GM18870 (cell line): ENCODE data around the gene SEMA3A.

Experiments used
- ATAC-seq: cut with Tn5 transposase; IDR thresholded peaks from one replicate; pipeline ENCODE4 v1.9.1; 2021; ENCODE audit warnings: moderate library complexity; ENCODE audit not compliant: unreplicated experiment

Gene SEMA3A

GRCh38 chr7:84199216-84199615, 4.6 kb upstream of the SEMA3A start:
- no peak for ATAC-seq

GRCh38 chr7:84196084-84196503, 1.5 kb upstream of the SEMA3A start:
- ATAC-seq, result no peak

GRCh38 chr7:84195295-84196060, 889 bp upstream of the SEMA3A start:
- no peak for ATAC-seq

GRCh38 chr7:84193747-84194146, 842 bp downstream of the SEMA3A start:
- no peak for ATAC-seq

- no peak for ATAC-seq
Observed at GRCh38 chr7:84191842-84192241, 2.7 kb downstream of the SEMA3A start.

- no peak for ATAC-seq
Observed at GRCh38 chr7:84191261-84191660, 3.3 kb downstream of the SEMA3A start.

GRCh38 chr7:84190016-84190705, 4.4 kb downstream of the SEMA3A start:
- ATAC-seq, result no peak

GRCh38 chr7:84188786-84189405, 5.7 kb downstream of the SEMA3A start:
- ATAC-seq, result no peak

- no peak for ATAC-seq
Observed at GRCh38 chr7:84187813-84188510, 6.6 kb downstream of the SEMA3A start.

GRCh38 chr7:84187087-84187805, 7.3 kb downstream of the SEMA3A start:
- ATAC-seq, result no peak

GRCh38 chr7:84183741-84184140, 10.8 kb downstream of the SEMA3A start:
- ATAC-seq, result no peak

GRCh38 chr7:84182301-84182700, 12.3 kb downstream of the SEMA3A start:
- no peak for ATAC-seq

GRCh38 chr7:84181628-84182027, 13.0 kb downstream of the SEMA3A start:
- ATAC-seq, result no peak

- ATAC-seq, result no peak
Observed at GRCh38 chr7:84177758-84178412, 16.7 kb downstream of the SEMA3A start.

GRCh38 chr7:84176716-84177115, 17.9 kb downstream of the SEMA3A start:
- ATAC-seq, result no peak

- ATAC-seq, result no peak
Observed at GRCh38 chr7:84175461-84175860, 19.1 kb downstream of the SEMA3A start.

GRCh38 chr7:84170646-84171045, 23.9 kb downstream of the SEMA3A start:
- ATAC-seq, result no peak

- no peak for ATAC-seq
Observed at GRCh38 chr7:84162584-84162983, 32.0 kb downstream of the SEMA3A start.

GRCh38 chr7:84162125-84162524, 32.5 kb downstream of the SEMA3A start:
- no peak for ATAC-seq

GRCh38 chr7:84161398-84161797, 33.2 kb downstream of the SEMA3A start:
- no peak for ATAC-seq
